ENCODE measurements around the gene SLC11A2. TPM values are rescaled to one million over a fixed set of nuclear protein-coding genes. Genes with fewer than 3 reads are reported as not detected.

The SLC11A2 gene
- total RNA-seq, 2 donors from 2014 or later = 61.6 to 82.3 TPM

- Histone ChIP-seq H3K36me3 (no peaks in the 10 kb centered on the region), H3K27ac (no peak overlapping the region), H3K4me3 (no peak overlapping the region), H3K9me3 (no peaks in the 10 kb centered on the region), H3K27me3 (replicated peaks; ENCODE audit: insufficient read depth) (no peaks in the 10 kb centered on the region), H3K4me1 (ENCODE audit: control insufficient read depth in 1 of 2, low read depth in 2 of 2) (no peaks in the 10 kb centered on the region)
- TF ChIP-seq CTCF (IDR thresholded peaks at IDR 0.05) = no peak
- ATAC-seq (ENCODE audit: insufficient number of reproducible peaks, low FRiP score, low read depth) (no peak), DNase-seq (ENCODE audit: low spot score) (no peak)
Observed at GRCh38 chr12:50951112-50951511, 75.1 kb downstream of the SLC11A2 start.

- Histone ChIP-seq H3K36me3 (no peaks in the 10 kb centered on the region), H3K27me3 (replicated peaks; ENCODE audit: insufficient read depth) (no peaks in the 10 kb centered on the region), H3K4me3 (no peak overlapping the region), H3K9me3 (no peaks in the 10 kb centered on the region), H3K4me1 (ENCODE audit: control insufficient read depth in 1 of 2, low read depth in 2 of 2) (no peaks in the 10 kb centered on the region), H3K27ac (no peak overlapping the region)
- DNase-seq (ENCODE audit: low spot score) (no peak), ATAC-seq (ENCODE audit: insufficient number of reproducible peaks, low FRiP score, low read depth) (no peak)
- TF ChIP-seq CTCF (IDR thresholded peaks at IDR 0.05) = no peak
Observed at GRCh38 chr12:50949801-50950302, 76.3 kb downstream of the SLC11A2 start.

- Histone ChIP-seq H3K27ac (no peak overlapping the region), H3K36me3 (no peaks in the 10 kb centered on the region), H3K4me1 (ENCODE audit: control insufficient read depth in 1 of 2, low read depth in 2 of 2) (no peaks in the 10 kb centered on the region), H3K27me3 (replicated peaks; ENCODE audit: insufficient read depth) (no peaks in the 10 kb centered on the region), H3K4me3 (no peak overlapping the region), H3K9me3 (no peaks in the 10 kb centered on the region)
- TF ChIP-seq CTCF (IDR thresholded peaks at IDR 0.05) = no peak
- DNase-seq (ENCODE audit: low spot score) = no peak
- no peak for ATAC-seq (ENCODE audit: insufficient number of reproducible peaks, low FRiP score, low read depth)
Observed at GRCh38 chr12:50948798-50949197, 77.4 kb downstream of the SLC11A2 start.

- no peak for TF ChIP-seq CTCF (IDR thresholded peaks at IDR 0.05)
- H3K4me3 ChIP-seq = no peak overlapping the region
Observed at GRCh38 chr12:50947933-50948626, 78.1 kb downstream of the SLC11A2 start.

GRCh38 chr12:50937653-50938052 is 88.5 kb downstream of the SLC11A2 start:
- no peak for DNase-seq (ENCODE audit: low spot score)
- TF ChIP-seq CTCF (IDR thresholded peaks at IDR 0.05) = no peak
- Histone ChIP-seq H3K27me3 (replicated peaks; ENCODE audit: insufficient read depth) (no peaks in the 10 kb centered on the region), H3K27ac (no peak overlapping the region), H3K36me3 (no peaks in the 10 kb centered on the region), H3K4me3 (no peak overlapping the region), H3K4me1 (ENCODE audit: control insufficient read depth in 1 of 2, low read depth in 2 of 2) (peaks cover 27 to 37% of the 10 kb centered on the region in 2 donors), H3K9me3 (no peaks in the 10 kb centered on the region)
- no peak for ATAC-seq (ENCODE audit: insufficient number of reproducible peaks, low FRiP score, low read depth)

More at GRCh38 chr12:50947933-50948626, 78.1 kb downstream of the SLC11A2 start:
- Histone ChIP-seq H3K36me3 (no peaks in the 10 kb centered on the region), H3K4me1 (ENCODE audit: control insufficient read depth in 1 of 2, low read depth in 2 of 2) (no peaks in the 10 kb centered on the region), H3K27ac (no peak overlapping the region), H3K27me3 (replicated peaks; ENCODE audit: insufficient read depth) (no peaks in the 10 kb centered on the region), H3K9me3 (no peaks in the 10 kb centered on the region)
- ATAC-seq (ENCODE audit: insufficient number of reproducible peaks, low FRiP score, low read depth) = no peak
- DNase-seq (ENCODE audit: low spot score) = no peak

Data from thoracic aorta (tissue), 2 donors.